Transverse colon (tissue), 3 donors: ENCODE measurements around the gene PDE10A.

ENCODE experiments used
- POLR2A ChIP-seq: fragments of 450-650 bp; IDR thresholded peaks from one replicate; pipeline ENCODE4 v1.6.1; 2016; ENCODE audit warnings: antibody characterized with exemption, mild to moderate bottlenecking, moderate library complexity
- TF ChIP-seq, protein P1 (sequence below), 5 experiments: fragments of 200-600 bp in 3 of 5; fragments of 450-650 bp in 2 of 5; sonication (generic) in 3 of 5; IDR thresholded peaks; 1 replicate in 2 of 5; 2 replicates in 3 of 5; pipeline ENCODE4 v1.5.1; 2016 to 2017; ENCODE audit warnings: antibody characterized with exemption in 5 of 5, inconsistent platforms in 3 of 5, mild to moderate bottlenecking in 2 of 5, moderate library complexity in 1 of 5

GRCh38 chr6:165557674-165558073 lies 105.4 kb downstream of the PDE10A start:
- TF ChIP-seq, protein P1, sequence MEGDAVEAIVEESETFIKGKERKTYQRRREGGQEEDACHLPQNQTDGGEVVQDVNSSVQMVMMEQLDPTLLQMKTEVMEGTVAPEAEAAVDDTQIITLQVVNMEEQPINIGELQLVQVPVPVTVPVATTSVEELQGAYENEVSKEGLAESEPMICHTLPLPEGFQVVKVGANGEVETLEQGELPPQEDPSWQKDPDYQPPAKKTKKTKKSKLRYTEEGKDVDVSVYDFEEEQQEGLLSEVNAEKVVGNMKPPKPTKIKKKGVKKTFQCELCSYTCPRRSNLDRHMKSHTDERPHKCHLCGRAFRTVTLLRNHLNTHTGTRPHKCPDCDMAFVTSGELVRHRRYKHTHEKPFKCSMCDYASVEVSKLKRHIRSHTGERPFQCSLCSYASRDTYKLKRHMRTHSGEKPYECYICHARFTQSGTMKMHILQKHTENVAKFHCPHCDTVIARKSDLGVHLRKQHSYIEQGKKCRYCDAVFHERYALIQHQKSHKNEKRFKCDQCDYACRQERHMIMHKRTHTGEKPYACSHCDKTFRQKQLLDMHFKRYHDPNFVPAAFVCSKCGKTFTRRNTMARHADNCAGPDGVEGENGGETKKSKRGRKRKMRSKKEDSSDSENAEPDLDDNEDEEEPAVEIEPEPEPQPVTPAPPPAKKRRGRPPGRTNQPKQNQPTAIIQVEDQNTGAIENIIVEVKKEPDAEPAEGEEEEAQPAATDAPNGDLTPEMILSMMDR (IDR thresholded peaks at IDR 0.05): no peak
- no peak for TF ChIP-seq POLR2A
